NCI-H1417 treated with DMSO at 0.1 percent for 48 hours (cell line): Measurements from ENCODE around the gene AGR2.
"Not testable (repeated sequence)": the region's sequence is repeated elsewhere in the genome, so short reads cannot be mapped to it uniquely, and the experiment has no call there.

Source experiments
- DNase-seq: peaks from one replicate; lab custom pipeline; 2025; lab: John Stamatoyannopoulos, UW

AGR2 gene

GRCh38 chr7:16773884-16774283 lies 30.9 kb downstream of the AGR2 start:
- DNase-seq, result no peak

GRCh38 chr7:16773326-16773725 lies 31.5 kb downstream of the AGR2 start:
- DNase-seq, result no peak

- no peak for DNase-seq
These were observed 34.0 kb downstream of the AGR2 start for GRCh38 chr7:16770657-16771329.

- not testable (repeated sequence) for DNase-seq
These were observed 34.8 kb downstream of the AGR2 start for GRCh38 chr7:16769994-16770393.

GRCh38 chr7:16765436-16765859 lies 39.4 kb downstream of the AGR2 start:
- DNase-seq, result no peak

GRCh38 chr7:16764942-16765341 lies 39.9 kb downstream of the AGR2 start:
- no peak for DNase-seq

GRCh38 chr7:16762177-16762576 lies 42.6 kb downstream of the AGR2 start:
- DNase-seq, result no peak

GRCh38 chr7:16759840-16760239 lies 45.0 kb downstream of the AGR2 start:
- no peak for DNase-seq

- no peak for DNase-seq
These were observed 45.9 kb downstream of the AGR2 start for GRCh38 chr7:16758631-16759611.

- no peak for DNase-seq
These were observed 46.8 kb downstream of the AGR2 start for GRCh38 chr7:16758036-16758435.

GRCh38 chr7:16755397-16755796 lies 49.4 kb downstream of the AGR2 start:
- no peak for DNase-seq

- DNase-seq, result no peak
These were observed 49.9 kb downstream of the AGR2 start for GRCh38 chr7:16754856-16755317.

GRCh38 chr7:16753932-16754855 lies 50.6 kb downstream of the AGR2 start:
- DNase-seq, result no peak

GRCh38 chr7:16753102-16753931 lies 51.5 kb downstream of the AGR2 start, which contains the start of gene TSPAN13:
Gene TSPAN13 (plus strand): TSS chr7:16753755. CDS start chr7:16753968, 213 bp downstream.
- peak; percentile 86 for DNase-seq

GRCh38 chr7:16747102-16747501 lies 57.7 kb downstream of the AGR2 start:
- no peak for DNase-seq

- DNase-seq, result no peak
These were observed 59.2 kb downstream of the AGR2 start for GRCh38 chr7:16745645-16746044.

GRCh38 chr7:16744518-16745250 lies 60.1 kb downstream of the AGR2 start:
- DNase-seq, result no peak

- DNase-seq, result no peak
These were observed 61.6 kb downstream of the AGR2 start for GRCh38 chr7:16743236-16743635.

- DNase-seq, result no peak
These were observed 62.3 kb downstream of the AGR2 start for GRCh38 chr7:16742547-16742946.
